GM18867 (cell line): ENCODE measurements around the gene PPIG.
"Not testable (repeated sequence)": the region's sequence is repeated elsewhere in the genome, so short reads cannot be mapped to it uniquely, and the experiment has no call there.

Experiments
- ATAC-seq: cut with Tn5 transposase; IDR thresholded peaks from one replicate; pipeline ENCODE4 v1.9.1; 2021; ENCODE audit warnings: mild to moderate bottlenecking, moderate library complexity; ENCODE audit not compliant: unreplicated experiment

PPIG gene

DNA sequence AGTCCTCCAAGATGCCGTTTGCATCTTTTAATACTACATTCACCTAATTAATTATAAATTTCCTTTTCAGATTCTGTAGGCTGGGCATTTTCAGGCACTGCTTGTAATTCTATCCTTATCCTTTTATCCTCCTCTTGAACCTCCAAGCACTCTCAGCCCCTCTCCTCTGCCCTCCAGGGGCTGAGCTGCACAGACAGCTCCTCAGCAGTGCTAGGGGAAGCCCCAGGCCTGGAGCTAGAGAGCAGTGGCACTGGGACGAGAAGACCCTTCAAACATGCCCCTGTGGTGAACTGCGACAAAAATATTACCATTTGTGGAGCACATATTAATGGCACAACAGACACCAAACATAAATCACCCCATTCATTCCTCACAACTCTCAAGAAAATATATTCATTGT is 77.1 kb downstream of the PPIG start:
- ATAC-seq, result no peak

DNA sequence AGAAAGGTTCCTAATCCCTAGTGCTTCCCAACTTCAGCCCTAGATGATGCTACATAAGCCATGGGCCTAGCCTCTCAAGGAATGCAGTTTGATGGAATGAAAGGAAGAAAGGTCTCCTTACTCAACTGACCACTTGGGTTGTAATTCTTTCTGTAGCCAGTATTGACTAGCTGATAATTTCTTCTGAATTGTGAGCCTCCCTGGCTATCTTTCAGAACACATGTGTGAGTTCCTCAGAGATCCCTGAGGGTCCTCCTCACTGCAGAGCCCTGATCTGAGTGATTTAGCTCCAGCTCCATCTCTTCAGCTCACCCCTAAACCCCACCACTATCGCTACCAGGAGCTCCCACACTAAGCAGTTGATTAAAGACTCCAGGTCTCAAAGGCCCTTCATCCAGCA is 78.6 kb downstream of the PPIG start:
- ATAC-seq, result no peak

DNA sequence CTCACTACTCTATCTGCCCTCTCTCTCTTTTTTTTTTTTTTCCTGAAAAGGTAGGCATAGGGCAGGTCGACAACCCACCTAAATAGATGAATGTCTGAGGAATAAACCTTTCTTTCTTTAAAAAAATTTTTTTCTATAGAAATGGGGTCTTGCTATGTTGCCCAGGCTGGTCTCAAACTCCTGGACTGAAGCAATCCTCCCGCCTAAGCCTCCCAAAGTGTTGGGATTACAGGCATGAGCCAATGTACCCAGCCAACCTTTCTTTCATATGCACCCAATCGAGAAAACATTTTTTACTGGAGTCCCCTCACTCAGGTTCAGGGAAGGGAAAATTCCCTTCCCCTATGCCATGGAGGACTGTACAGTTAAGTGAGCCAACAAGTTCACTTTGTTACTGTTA is 79.1 kb downstream of the PPIG start:
- no peak for ATAC-seq

- no peak for ATAC-seq
Observed at GRCh38 chr2:169664600-169664977, 80.4 kb downstream of the PPIG start.

GRCh38 chr2:169664978-169665930 is 81.1 kb downstream of the PPIG start:
- ATAC-seq, result no peak

- ATAC-seq, result no peak
Observed at GRCh38 chr2:169667583-169667982, 83.4 kb downstream of the PPIG start.

- ATAC-seq, result peak; percentile 85
Observed at GRCh38 chr2:169670215-169670651, 86.1 kb downstream of the PPIG start.

GRCh38 chr2:169670937-169671336 is 86.8 kb downstream of the PPIG start:
- ATAC-seq, result no peak

- ATAC-seq, result no peak
Observed at GRCh38 chr2:169672406-169672805, 88.3 kb downstream of the PPIG start.

GRCh38 chr2:169673106-169673505 is 89.0 kb downstream of the PPIG start:
- no peak for ATAC-seq

DNA sequence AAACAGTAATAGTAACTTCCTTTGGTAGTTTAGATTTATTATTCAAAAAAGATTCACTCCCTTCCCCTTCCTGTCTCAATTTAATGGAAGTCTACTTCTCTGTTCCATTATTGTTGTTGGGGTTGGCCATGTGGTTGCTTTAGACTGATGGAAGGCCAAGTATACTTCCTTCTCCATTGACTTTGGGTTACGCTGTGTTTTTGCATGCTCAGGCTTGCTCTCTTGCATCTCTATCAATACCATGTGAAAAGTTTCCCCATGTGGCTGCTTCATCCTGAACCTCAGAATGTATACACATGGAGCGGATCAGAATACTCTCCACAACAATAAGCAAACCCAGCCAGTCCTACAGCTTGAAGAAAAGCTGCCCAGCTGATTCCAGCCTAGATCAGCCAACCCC is 89.8 kb downstream of the PPIG start:
- ATAC-seq, result no peak

- no peak for ATAC-seq
Observed at GRCh38 chr2:169676357-169676756, 92.2 kb downstream of the PPIG start.

- no peak for ATAC-seq
Observed at GRCh38 chr2:169676850-169677249, 92.7 kb downstream of the PPIG start.

- no peak for ATAC-seq
Observed at GRCh38 chr2:169683054-169683424, 98.9 kb downstream of the PPIG start.

GRCh38 chr2:169683425-169684134 is 99.4 kb downstream of the PPIG start:
- no peak for ATAC-seq

DNA sequence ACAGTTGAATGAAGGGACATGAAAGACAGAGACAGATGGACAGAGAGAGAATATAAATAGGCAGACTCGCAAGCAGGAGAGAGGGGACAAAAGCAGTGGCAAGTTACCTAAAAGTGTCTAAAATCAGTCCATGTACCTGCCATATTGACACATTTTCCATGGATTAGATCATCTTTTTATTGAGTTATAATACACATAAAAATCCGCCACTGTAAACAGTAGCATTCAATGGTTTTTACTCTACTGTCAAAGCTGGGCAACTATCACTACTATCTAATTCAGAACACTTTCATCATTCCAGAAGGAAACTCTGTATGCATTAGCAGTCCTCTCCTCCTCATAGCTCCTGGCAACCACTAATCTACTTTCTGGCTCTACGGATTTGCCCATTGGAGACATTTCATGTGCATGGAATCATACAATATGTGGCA is 100.0 kb downstream of the PPIG start:
- ATAC-seq, result no peak

DNA sequence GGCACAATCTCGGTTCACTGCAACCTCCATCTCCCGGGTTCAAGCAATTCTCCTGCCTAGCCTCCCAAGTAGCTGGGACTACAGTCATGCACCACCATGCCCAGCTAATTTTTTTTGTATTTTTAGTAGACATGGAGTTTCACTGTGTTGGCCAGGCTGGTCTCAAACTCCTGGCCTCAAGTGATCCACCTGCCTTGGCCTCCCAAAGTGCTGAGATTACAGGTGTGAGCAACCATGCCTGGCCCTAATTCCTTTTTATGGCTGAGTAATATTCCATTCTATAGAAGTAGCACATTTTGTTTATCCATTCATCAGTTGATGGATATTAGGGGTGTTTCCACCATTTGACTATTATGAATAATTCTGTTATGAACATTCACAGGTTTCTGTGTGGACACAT is 100.6 kb downstream of the PPIG start:
- not testable (repeated sequence) for ATAC-seq

DNA sequence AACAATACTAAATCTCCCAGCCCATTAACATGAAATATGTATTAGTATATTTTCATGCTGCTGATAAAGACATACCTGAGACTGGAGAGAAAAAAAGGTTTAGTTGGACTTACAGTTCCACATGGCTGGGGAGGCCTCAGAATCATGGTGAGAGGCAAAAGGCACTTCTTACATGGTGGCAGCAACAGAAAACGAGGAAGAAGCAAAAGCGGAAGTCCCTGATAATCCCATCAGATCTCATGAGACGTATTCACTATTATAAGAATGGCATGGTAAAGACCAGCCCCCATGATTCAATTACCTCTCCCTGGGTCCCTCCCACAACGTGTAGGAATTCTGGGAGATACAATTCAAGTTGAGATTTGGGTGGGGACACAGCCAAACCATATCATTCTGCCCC is 102.7 kb downstream of the PPIG start:
- not testable (repeated sequence) for ATAC-seq

GRCh38 chr2:169687943-169688342 is 103.8 kb downstream of the PPIG start:
- ATAC-seq, result not testable (repeated sequence)

- ATAC-seq, result no peak
Observed at GRCh38 chr2:169690958-169691357, 106.8 kb downstream of the PPIG start.
